ENCODE measurements around the gene TPRX2.

- TF ChIP-seq, protein P1, sequence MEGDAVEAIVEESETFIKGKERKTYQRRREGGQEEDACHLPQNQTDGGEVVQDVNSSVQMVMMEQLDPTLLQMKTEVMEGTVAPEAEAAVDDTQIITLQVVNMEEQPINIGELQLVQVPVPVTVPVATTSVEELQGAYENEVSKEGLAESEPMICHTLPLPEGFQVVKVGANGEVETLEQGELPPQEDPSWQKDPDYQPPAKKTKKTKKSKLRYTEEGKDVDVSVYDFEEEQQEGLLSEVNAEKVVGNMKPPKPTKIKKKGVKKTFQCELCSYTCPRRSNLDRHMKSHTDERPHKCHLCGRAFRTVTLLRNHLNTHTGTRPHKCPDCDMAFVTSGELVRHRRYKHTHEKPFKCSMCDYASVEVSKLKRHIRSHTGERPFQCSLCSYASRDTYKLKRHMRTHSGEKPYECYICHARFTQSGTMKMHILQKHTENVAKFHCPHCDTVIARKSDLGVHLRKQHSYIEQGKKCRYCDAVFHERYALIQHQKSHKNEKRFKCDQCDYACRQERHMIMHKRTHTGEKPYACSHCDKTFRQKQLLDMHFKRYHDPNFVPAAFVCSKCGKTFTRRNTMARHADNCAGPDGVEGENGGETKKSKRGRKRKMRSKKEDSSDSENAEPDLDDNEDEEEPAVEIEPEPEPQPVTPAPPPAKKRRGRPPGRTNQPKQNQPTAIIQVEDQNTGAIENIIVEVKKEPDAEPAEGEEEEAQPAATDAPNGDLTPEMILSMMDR (conservative IDR thresholded peaks at IDR 0.05) = no peak
- TF ChIP-seq EZH2 (IDR thresholded peaks at IDR 0.05; ENCODE audit: low read depth) = no peak
These were observed 36.2 kb downstream of the TPRX2 start for GRCh38 chr19:47895165-47895782.

Measured in PC-9 (cell line).